ENCODE results near the gene SYT7.
A peak's percentile ranks its signal among the peaks of the same experiment; 100 is the strongest.
"Not testable (repeated sequence)": the region's sequence is repeated elsewhere in the genome, so short reads cannot be mapped to it uniquely, and the experiment has no call there.

SYT7 gene

DNA sequence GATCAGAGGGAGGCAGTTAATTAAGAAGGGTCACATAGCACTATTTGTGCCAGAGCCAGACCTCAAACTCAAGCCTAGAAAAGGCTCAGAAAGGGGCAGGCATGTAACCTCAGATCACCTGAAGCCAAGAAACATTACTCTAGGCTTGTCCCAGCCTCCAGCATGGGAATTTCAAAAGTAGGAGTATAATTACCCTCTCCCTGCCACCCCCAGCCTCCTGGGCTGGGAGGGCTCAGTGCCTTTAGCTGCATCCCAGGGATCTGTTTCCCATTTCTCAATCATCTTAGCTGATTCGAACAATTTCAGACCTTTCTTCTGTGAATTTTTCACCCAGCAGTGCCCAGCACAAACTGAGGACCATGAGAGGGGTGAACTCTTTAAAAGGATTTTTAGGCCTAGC is 105.4 kb downstream of the SYT7 start:
- no peak overlapping the region for H3K4me3 Mint-ChIP-seq
- DNase-seq (no peak), ATAC-seq (no peak)
- H3K27me3 Mint-ChIP-seq: no peaks in the 10 kb centered on the region
- no peak overlapping the region for H3K27ac Mint-ChIP-seq
- H3K9me3 Mint-ChIP-seq: no peaks in the 10 kb centered on the region
- H3K36me3 Mint-ChIP-seq (ENCODE audit: low read depth): peaks cover 3% of the 10 kb centered on the region
- peaks cover 2% of the 10 kb centered on the region for H3K4me1 Mint-ChIP-seq

DNA sequence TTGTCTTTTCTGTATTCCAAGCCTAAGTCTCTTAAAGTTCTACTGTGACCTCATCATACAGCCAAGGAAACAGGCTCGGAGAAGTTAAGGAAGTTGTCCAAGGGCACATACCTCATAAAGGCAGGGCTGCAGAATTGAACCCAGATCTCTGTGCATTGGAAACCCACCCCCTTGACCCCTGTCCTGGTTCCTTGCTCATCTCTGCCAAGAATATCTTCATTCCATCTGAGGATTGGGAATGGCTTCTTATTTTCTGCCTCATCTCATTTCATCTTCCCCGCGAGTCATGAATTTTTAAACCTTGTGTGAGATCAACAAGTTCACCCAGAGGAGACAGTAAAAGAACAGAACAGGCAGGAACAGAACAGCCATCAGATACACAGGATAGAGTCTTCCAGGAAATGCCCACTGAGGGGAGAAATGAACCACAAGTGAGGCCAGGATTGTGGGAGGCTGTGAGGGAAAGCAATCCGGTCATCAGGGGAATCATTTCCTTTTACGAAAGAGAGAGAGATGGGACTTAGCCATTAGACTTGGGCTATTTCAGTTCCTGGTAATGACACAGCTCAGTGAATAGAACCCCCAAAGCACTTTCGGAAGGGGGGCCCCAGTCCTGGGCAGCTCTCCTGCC is 106.7 kb downstream of the SYT7 start:
- DNase-seq (no peak), ATAC-seq (no peak)
- H3K36me3 Mint-ChIP-seq (ENCODE audit: low read depth): peaks cover 3% of the 10 kb centered on the region
- H3K9me3 Mint-ChIP-seq: no peaks in the 10 kb centered on the region
- H3K4me1 Mint-ChIP-seq: peaks cover 2% of the 10 kb centered on the region
- no peaks in the 10 kb centered on the region for H3K27me3 Mint-ChIP-seq
- no peak overlapping the region for H3K27ac Mint-ChIP-seq
- H3K4me3 Mint-ChIP-seq: no peak overlapping the region

DNA sequence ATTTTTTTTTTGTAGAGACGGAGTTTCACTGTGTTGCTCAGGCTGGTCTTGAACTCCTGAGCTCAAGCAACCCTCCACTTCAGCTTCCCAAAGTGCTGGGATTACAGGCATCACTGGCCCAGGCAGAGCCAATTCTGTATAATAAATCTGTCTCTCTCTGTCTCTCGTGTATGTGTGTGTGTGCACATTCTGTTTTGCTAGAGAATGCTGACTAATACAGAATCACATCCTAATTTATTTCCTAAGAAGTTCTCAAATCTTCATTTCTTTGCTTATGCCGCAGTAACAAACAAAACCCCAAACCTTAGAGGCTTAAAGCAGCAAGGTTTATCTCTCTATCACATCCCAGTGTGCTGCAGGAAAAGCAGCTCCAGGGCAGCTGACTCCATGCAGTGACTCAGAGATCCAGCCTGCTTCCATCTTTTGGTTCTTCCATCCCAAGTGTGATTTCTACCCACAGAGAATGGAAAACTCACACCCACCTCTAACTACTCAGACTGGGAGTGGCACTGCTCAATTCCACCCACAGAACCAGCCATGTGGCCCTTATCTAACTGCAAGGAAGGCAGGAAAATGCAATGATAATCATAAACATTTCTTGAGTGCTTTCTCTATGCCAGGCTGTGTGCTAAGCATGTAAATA is 107.4 kb downstream of the SYT7 start:
- no peaks in the 10 kb centered on the region for H3K9me3 Mint-ChIP-seq
- no peak for ATAC-seq
- DNase-seq: no peak
- no peaks in the 10 kb centered on the region for H3K27me3 Mint-ChIP-seq
- H3K36me3 Mint-ChIP-seq (ENCODE audit: low read depth): peaks cover 4% of the 10 kb centered on the region
- no peak overlapping the region for H3K4me3 Mint-ChIP-seq
- peaks cover 2% of the 10 kb centered on the region for H3K4me1 Mint-ChIP-seq
- peak overlapping the region; percentile 11 for H3K27ac Mint-ChIP-seq

DNA sequence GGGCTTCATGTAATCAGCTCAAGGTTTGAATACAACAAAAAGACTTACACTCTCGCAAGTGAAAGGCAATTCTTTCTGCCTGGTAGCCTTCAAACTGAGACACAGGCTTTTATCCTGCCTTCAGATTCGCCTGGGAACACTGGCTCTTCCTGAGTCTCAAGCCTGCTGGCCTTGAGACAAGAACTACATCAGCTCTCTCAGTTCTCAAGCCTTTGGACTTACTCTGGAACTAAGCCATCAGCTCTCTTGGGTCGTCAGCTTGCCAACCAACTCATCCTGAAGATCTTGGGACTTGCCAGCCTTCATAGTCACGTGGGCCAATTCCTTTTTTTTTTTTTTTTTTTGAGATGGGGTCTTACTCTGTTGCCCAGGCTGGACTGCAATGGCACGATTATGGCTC is 108.0 kb downstream of the SYT7 start:
- no peaks in the 10 kb centered on the region for H3K27me3 Mint-ChIP-seq
- ATAC-seq: no peak
- peaks cover 10% of the 10 kb centered on the region for H3K36me3 Mint-ChIP-seq (ENCODE audit: low read depth)
- H3K27ac Mint-ChIP-seq: no peak overlapping the region
- no peaks in the 10 kb centered on the region for H3K9me3 Mint-ChIP-seq
- DNase-seq: no peak
- H3K4me3 Mint-ChIP-seq: no peak overlapping the region
- peaks cover 4% of the 10 kb centered on the region for H3K4me1 Mint-ChIP-seq

DNA sequence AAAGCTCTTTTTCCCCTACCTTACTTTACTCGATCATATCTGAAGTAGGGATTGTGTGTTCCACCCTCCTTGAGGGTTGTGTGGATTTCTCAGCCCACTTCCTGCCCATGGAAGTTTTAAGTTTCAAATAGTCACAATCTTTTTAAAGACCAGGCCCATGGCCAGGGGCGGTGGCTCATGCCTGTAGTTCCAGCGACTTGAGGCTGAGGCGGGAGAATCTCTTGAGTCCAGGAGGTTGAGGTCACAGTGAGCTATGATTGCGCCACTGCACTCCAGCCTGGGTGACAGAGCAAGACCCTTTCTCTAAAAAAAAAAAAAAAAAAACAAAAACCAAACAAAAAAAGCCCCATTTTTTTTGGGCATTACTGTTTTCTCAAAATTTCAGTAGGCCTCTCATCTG is 108.6 kb downstream of the SYT7 start:
- ATAC-seq (no peak), DNase-seq (no peak)
- Mint-ChIP-seq H3K27me3 (no peaks in the 10 kb centered on the region), H3K4me1 (peaks cover 9% of the 10 kb centered on the region), H3K27ac (no peak overlapping the region), H3K4me3 (no peak overlapping the region), H3K9me3 (no peaks in the 10 kb centered on the region), H3K36me3 (ENCODE audit: low read depth) (peaks cover 12% of the 10 kb centered on the region)

DNA sequence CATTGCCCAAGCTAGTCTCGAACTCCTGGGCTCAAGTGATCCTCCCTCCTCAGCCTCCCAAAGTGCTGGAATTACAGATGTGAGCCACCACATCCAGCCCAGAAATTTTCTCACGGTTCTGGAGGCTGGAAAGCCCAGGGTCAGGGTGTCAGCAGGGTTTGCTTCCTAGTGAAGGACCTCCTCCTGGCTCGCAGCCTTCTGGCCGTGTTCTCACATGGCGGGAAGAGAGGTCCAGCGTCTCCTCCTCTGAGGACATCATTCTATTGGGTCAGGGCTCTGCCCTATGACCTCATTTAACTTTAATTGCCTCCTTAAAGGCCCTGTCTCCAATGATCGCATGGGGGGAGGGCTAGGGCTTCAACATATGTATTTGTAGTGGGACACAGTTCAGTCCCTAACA is 112.9 kb downstream of the SYT7 start:
- Mint-ChIP-seq H3K27me3 (no peaks in the 10 kb centered on the region), H3K9me3 (no peaks in the 10 kb centered on the region), H3K4me1 (peaks cover 7% of the 10 kb centered on the region), H3K4me3 (no peak overlapping the region), H3K27ac (no peak overlapping the region), H3K36me3 (ENCODE audit: low read depth) (peaks cover 17% of the 10 kb centered on the region)
- ATAC-seq: no peak
- no peak for DNase-seq

DNA sequence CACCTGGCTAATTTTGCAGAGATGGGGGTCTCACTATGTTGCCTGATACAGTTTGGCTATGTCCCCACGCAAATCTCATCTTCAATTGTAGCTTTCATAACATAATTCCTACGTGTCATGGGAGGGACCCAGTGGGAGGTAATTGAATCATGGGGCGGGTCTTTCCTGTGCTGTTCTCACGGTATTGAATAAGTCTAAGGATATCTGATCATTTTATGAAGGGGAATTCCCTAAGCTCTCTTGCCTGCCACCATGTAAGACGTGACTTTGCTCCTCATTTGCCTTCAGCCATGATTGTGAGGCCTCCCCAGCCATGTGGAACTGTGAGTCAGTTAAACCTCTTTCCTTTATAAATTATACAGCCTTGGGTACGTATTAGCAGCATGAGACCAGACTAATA is 113.3 kb downstream of the SYT7 start:
- H3K27ac Mint-ChIP-seq: not testable (repeated sequence)

More for the DNA sequence above, 113.3 kb downstream of the SYT7 start:
- H3K9me3 Mint-ChIP-seq, DNase-seq, H3K4me3 Mint-ChIP-seq, H3K27me3 Mint-ChIP-seq, ATAC-seq, H3K4me1 Mint-ChIP-seq: not testable (repeated sequence)
- peaks cover 17% of the 10 kb centered on the region for H3K36me3 Mint-ChIP-seq (ENCODE audit: low read depth)

Data from activated naive CD8-positive, alpha-beta T cell treated with anti-CD3 and anti-CD28 coated beads, Interleukin-2, amount 50 U/mL, for 24 hours (primary cell).